SK-N-SH treated with all-trans-retinoic acid at 6 μM for 48 hours (cell line): ENCODE data around the gene GRHL1.

Experiments
- BACH2 ChIP-seq: fragments of 250-450 bp; sonication (Bioruptor Pico); IDR thresholded peaks from 2 replicates; pipeline ENCODE4 v1.9.0; 2021; ENCODE audit warnings: mild to moderate bottlenecking, borderline replicate concordance
- CREB5 ChIP-seq: fragments of 250-450 bp; sonication (Bioruptor Pico); IDR thresholded peaks from 2 replicates; pipeline ENCODE4 v1.5.1; 2020; ENCODE audit warnings: low read depth, mild to moderate bottlenecking, moderate library complexity
- CSRNP3 ChIP-seq: fragments of 250-450 bp; sonication (Bioruptor Pico); IDR thresholded peaks from 2 replicates; pipeline ENCODE4 v1.5.1; 2021; ENCODE audit warnings: mild to moderate bottlenecking, moderate library complexity
- PATZ1 ChIP-seq: fragments of 250-450 bp; sonication (Bioruptor Pico); IDR thresholded peaks from 2 replicates; pipeline ENCODE4 v1.8.0; 2020; ENCODE audit warnings: mild to moderate bottlenecking, moderate library complexity, borderline replicate concordance
- PPARA ChIP-seq: fragments of 250-450 bp; sonication (Bioruptor Pico); IDR thresholded peaks from 2 replicates; pipeline ENCODE4 v1.5.0; 2020; ENCODE audit warnings: mild to moderate bottlenecking, borderline replicate concordance
- RARB ChIP-seq: fragments of 250-450 bp; sonication (Bioruptor Pico); IDR thresholded peaks from 2 replicates; pipeline ENCODE4 v1.8.0; 2021; ENCODE audit warnings: mild to moderate bottlenecking, moderate library complexity
- SNAI2 ChIP-seq: fragments of 250-450 bp; sonication (Bioruptor Pico); IDR thresholded peaks from 2 replicates; pipeline ENCODE4 v1.5.0; 2020; ENCODE audit warnings: mild to moderate bottlenecking, moderate library complexity
- TCF4 ChIP-seq: fragments of 250-450 bp; sonication (Bioruptor Pico); IDR thresholded peaks from 2 replicates; pipeline ENCODE4 v1.8.0; 2021; ENCODE audit warnings: mild to moderate bottlenecking, moderate library complexity, borderline replicate concordance
- TSHZ2 ChIP-seq: fragments of 250-450 bp; sonication (Bioruptor Pico); IDR thresholded peaks from 2 replicates; pipeline ENCODE4 v1.5.0; 2020; ENCODE audit warnings: mild to moderate bottlenecking, moderate library complexity
- ZNF8 ChIP-seq: fragments of 450-650 bp; formaldehyde crosslinking; IDR thresholded peaks from 2 replicates; pipeline ENCODE4 v1.5.0; 2020; ENCODE audit warnings: mild to moderate bottlenecking, moderate library complexity

GRCh38 chr2:10000541-10000940 is 49.0 kb downstream of the GRHL1 start:
- TF ChIP-seq PATZ1 (CRISPR knock-in tag) (no peak), PPARA (no peak), SNAI2 (no peak), CREB5 (CRISPR knock-in tag) (no peak), ZNF8 (no peak), RARB (no peak), BACH2 (CRISPR knock-in tag) (no peak), TCF4 (CRISPR knock-in tag) (no peak), TSHZ2 (CRISPR knock-in tag) (no peak), CSRNP3 (CRISPR knock-in tag) (no peak)
